GM12874 (cell line): ENCODE results near the gene ELMO1.

ENCODE experiments used
- CTCF ChIP-seq: IDR thresholded peaks from 2 replicates; pipeline ENCODE4 v1.5.1; 2011; ENCODE audit warnings: low read depth, mild to moderate bottlenecking, control low read depth, low read length, moderate library complexity; ENCODE audit not compliant: insufficient read depth

ELMO1 gene

GRCh38 chr7:36995776-36996175 lies 452.9 kb downstream of the ELMO1 start:
- no peak for TF ChIP-seq CTCF

- TF ChIP-seq CTCF, result no peak
Observed at GRCh38 chr7:36994456-36995112, 454.1 kb downstream of the ELMO1 start.

GRCh38 chr7:36986948-36987724 lies 461.5 kb downstream of the ELMO1 start:
- peak; percentile 91 for TF ChIP-seq CTCF

- no peak for TF ChIP-seq CTCF
Observed at GRCh38 chr7:36986511-36986933, 462.1 kb downstream of the ELMO1 start.

GRCh38 chr7:36985866-36986400 lies 462.7 kb downstream of the ELMO1 start:
- TF ChIP-seq CTCF, result no peak

GRCh38 chr7:36985316-36985715 lies 463.3 kb downstream of the ELMO1 start:
- TF ChIP-seq CTCF, result no peak

- no peak for TF ChIP-seq CTCF
Observed at GRCh38 chr7:36984710-36985312, 463.9 kb downstream of the ELMO1 start.
